Neural crest cell (in vitro differentiated cells): ENCODE data around the gene SLC12A7. TPM values are rescaled to one million over a fixed set of nuclear protein-coding genes. Genes with fewer than 3 reads are reported as not detected.

Experiments used
- DNase-seq: peaks from one replicate; pipeline ENCODE4 v3.0.0; 2021; ENCODE audit warnings: low read depth, mixed read lengths, low spot score
- H3K27ac Mint-ChIP-seq: one replicate; pipeline ENCODE4 v1.8.0; 2021; ENCODE audit warnings: mild to moderate bottlenecking, mixed read lengths; ENCODE audit not compliant: unreplicated experiment
- H3K27me3 Mint-ChIP-seq: 2 replicates; pipeline ENCODE4 v1.8.0; 2021; ENCODE audit warnings: low read depth, mild to moderate bottlenecking, mixed read lengths
- H3K36me3 Mint-ChIP-seq: 2 replicates; pipeline ENCODE4 v1.8.0; 2021; ENCODE audit warnings: low read depth, mild to moderate bottlenecking, mixed read lengths
- H3K4me1 Mint-ChIP-seq: 2 replicates; pipeline ENCODE4 v1.8.0; 2021; ENCODE audit warnings: mixed read lengths
- H3K4me3 Mint-ChIP-seq: one replicate; pipeline ENCODE4 v1.8.0; 2021; ENCODE audit warnings: mild to moderate bottlenecking, mixed read lengths
- H3K9me3 Mint-ChIP-seq: 2 replicates; pipeline ENCODE4 v1.8.0; 2021; ENCODE audit warnings: mixed read lengths
- total RNA-seq: library from RNA; stranded (reverse); gene quantifications from 2 replicates; pipeline ENCODE4 v1.2.1, GENCODE V29; 2021
- TF ChIP-seq, protein P1 (sequence below): fragments of 200-600 bp; sonication (generic); conservative IDR thresholded peaks from 2 replicates; pipeline ENCODE4 v1.5.0; 2021; ENCODE audit warnings: antibody characterized with exemption, mild to moderate bottlenecking

SLC12A7 gene
- total RNA-seq, 1 donor from 2014 or later, result 40.7 TPM

- Mint-ChIP-seq H3K9me3 (no peaks in the 10 kb centered on the region), H3K4me3 (no peak overlapping the region), H3K27ac (no peak overlapping the region), H3K36me3 (peaks cover 4% of the 10 kb centered on the region), H3K27me3 (no peaks in the 10 kb centered on the region), H3K4me1 (no peaks in the 10 kb centered on the region)
- DNase-seq, result no peak
- TF ChIP-seq, protein P1, sequence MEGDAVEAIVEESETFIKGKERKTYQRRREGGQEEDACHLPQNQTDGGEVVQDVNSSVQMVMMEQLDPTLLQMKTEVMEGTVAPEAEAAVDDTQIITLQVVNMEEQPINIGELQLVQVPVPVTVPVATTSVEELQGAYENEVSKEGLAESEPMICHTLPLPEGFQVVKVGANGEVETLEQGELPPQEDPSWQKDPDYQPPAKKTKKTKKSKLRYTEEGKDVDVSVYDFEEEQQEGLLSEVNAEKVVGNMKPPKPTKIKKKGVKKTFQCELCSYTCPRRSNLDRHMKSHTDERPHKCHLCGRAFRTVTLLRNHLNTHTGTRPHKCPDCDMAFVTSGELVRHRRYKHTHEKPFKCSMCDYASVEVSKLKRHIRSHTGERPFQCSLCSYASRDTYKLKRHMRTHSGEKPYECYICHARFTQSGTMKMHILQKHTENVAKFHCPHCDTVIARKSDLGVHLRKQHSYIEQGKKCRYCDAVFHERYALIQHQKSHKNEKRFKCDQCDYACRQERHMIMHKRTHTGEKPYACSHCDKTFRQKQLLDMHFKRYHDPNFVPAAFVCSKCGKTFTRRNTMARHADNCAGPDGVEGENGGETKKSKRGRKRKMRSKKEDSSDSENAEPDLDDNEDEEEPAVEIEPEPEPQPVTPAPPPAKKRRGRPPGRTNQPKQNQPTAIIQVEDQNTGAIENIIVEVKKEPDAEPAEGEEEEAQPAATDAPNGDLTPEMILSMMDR, result no peak
Measured at GRCh38 chr5:1032551-1033027, 79.3 kb downstream of the SLC12A7 start.

- TF ChIP-seq, protein P1, result no peak
- no peak for DNase-seq
- Mint-ChIP-seq H3K9me3 (no peaks in the 10 kb centered on the region), H3K27me3 (no peaks in the 10 kb centered on the region), H3K4me1 (no peaks in the 10 kb centered on the region), H3K27ac (peak overlapping the region; percentile 19), H3K4me3 (no peak overlapping the region), H3K36me3 (peaks cover 4% of the 10 kb centered on the region)
Measured at GRCh38 chr5:1032011-1032410, 79.9 kb downstream of the SLC12A7 start.

DNA sequence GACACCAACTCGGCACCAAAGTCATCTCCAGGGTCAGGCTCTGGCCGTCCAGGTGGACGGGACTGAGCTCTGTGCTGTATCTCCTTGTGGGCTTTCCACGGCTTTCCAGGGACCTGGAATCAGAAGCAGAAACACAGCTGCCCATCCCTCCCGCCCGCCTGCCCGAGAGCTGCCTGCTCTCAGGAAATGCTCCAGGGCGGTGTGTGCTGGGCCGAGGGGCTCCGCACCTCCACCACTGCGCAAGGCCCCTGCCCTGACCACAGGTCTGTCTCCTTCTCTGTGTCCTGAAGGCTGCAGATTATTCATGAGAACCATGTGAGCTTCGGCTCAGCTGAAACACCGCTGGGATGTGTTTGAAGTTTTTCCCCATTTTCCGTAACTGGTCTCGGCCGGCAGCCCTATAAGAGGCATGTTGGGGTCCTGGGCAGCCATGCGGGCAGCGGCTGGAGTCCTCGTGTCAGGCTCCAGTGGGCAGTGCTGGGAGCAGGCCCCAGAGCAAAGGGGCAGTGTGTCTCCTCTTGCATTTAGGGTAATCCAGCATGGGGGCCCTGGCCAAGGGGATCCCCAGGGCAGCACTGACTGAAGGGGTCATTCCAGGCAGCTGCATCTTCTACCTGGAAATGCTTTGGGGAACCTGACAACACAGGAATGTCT, 80.4 kb downstream of the SLC12A7 start:
- no peaks in the 10 kb centered on the region for H3K4me1 Mint-ChIP-seq
- H3K27ac Mint-ChIP-seq, result peak overlapping the region; percentile 62
- no peaks in the 10 kb centered on the region for H3K27me3 Mint-ChIP-seq
- H3K9me3 Mint-ChIP-seq, result no peaks in the 10 kb centered on the region
- no peak overlapping the region for H3K4me3 Mint-ChIP-seq
- DNase-seq, result no peak
- TF ChIP-seq, protein P1, result no peak
- no peaks in the 10 kb centered on the region for H3K36me3 Mint-ChIP-seq

DNA sequence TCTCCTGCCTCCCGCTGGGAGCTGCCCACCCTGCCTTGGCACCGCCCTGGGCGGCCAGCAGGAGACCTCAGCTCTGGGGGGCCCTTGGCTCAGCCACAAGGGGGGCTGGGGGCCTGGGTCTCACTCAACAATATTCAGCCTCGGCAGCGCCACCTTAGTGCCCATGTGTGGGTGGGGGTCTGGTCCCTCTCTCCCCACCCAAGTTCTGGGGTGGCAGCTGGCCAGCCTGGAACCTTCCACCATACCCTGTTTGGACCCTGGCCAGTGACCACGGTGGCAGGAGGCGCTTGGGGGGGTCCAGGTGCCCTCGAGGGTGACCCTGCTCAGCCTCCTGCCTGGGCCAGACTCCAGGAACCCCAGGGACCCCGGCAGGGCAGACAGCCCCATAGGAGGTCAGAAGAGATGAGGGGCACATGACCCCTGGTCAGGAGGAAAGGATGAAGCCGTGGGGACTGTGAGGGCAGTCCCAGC, 81.0 kb downstream of the SLC12A7 start:
- H3K4me1 Mint-ChIP-seq, result no peaks in the 10 kb centered on the region
- no peak overlapping the region for H3K27ac Mint-ChIP-seq
- no peak overlapping the region for H3K4me3 Mint-ChIP-seq
- TF ChIP-seq, protein P1, result no peak
- no peaks in the 10 kb centered on the region for H3K27me3 Mint-ChIP-seq
- no peaks in the 10 kb centered on the region for H3K9me3 Mint-ChIP-seq
- no peak for DNase-seq
- H3K36me3 Mint-ChIP-seq, result no peaks in the 10 kb centered on the region

DNA sequence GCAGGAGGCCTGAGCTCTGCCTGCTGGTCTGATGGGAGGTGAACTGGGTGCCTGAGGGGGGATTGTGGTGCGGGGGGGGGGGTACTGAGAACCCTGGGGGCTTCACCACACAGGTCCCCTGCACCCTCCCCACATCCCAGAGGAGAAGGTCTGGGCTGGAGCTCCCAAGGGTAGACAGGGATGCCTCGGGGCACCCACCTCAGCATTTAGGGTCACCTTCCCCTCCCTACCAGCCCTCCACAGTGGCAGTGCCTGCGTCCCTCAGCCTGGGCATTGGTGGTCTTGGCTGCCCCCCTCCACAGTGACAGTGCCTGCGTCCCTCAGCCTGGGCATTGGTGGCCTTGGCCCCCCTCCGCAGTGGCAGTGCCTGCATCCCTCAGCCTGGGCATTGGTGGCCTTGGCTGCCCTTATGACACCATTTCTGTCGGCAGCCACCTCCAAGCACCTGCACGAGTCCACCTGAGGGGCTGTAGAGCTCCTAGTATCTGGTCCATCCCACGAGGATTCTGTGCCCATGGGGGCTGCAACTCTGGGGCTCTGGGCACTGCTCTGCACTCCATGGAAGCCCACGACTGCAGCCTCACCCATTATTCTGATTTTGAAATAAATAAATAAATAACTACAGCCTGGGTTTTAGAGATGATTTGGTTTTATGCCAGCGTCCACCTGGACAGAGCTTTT, 81.8 kb downstream of the SLC12A7 start:
- H3K4me3 Mint-ChIP-seq, result no peak overlapping the region

More for the DNA sequence above, 81.8 kb downstream of the SLC12A7 start:
- DNase-seq, result no peak
- Mint-ChIP-seq H3K27me3 (no peaks in the 10 kb centered on the region), H3K4me1 (no peaks in the 10 kb centered on the region), H3K27ac (no peak overlapping the region), H3K9me3 (no peaks in the 10 kb centered on the region), H3K36me3 (no peaks in the 10 kb centered on the region)
- TF ChIP-seq, protein P1, result no peak
